Measurements from ENCODE around the gene RALGDS.
"Not testable (repeated sequence)": the region's sequence is repeated elsewhere in the genome, so short reads cannot be mapped to it uniquely, and the experiment has no call there.

Gene RALGDS

DNA sequence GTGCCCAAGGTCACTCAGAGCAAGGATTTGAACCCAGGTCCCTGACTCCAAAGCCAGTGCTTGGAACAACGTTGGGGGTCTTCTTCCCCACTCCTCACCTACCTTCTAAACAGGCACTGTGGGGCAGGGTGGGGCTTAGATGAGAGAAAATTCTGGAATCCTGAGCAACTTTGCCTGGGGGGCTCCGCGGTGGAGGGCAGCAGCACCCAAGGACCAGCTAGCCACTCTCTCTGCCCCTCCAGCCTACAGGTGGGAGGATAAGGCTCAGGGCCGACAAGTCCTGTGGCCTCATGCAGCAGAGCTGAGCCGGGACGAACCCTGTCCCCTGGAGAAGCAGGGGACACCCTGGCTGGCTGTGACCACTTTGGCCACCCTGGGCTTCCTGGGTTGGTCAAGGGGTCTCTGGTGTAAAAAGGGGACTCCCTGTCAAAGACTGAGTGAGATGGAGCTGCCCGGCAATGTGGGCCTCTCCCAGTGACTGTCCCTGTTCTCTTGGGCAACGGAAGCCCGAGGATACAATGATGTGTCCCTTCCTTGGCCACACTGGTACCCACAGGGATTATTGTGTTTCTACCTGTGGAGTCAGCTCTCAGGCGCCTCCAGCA, 32.8 kb downstream of the RALGDS start:
- DNase-seq (ENCODE audit: low read depth in 2 of 2): no peak

DNA sequence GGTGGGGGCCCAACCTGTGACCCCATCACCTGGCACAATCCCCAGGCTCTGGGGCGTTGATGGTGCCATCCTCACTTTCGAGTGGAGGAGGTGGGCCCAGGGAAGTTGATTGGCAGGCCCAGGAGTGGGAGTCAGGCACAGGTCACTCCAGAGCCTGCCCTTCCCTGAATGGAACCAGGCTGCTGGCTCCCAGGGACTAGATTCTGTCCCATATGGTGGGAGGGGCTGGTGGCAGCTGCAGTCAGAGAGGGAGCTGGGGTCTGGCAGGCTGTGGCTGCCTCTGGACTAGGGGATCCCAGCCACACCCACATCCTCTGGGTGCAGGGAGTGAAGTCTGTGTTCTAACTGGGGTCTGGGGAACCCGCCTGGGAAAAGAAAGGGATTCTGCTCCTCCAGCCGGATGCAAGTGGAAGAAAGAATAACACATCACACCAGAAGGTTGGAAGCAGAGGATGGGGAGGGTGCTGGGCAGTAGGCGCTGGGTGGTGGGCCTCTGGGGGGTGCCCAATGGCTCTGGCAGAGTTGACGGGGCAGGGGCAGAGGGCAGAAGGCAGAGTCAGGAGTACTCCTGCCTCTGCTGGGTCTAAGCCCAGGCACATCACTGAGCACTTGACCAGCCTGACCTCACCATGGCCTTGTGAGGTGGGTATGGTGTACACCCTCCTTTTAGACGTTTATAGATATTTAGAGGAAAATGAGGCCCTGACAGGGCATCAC, 33.5 kb downstream of the RALGDS start:
- DNase-seq (ENCODE audit: low read depth in 2 of 2): no peak

DNA sequence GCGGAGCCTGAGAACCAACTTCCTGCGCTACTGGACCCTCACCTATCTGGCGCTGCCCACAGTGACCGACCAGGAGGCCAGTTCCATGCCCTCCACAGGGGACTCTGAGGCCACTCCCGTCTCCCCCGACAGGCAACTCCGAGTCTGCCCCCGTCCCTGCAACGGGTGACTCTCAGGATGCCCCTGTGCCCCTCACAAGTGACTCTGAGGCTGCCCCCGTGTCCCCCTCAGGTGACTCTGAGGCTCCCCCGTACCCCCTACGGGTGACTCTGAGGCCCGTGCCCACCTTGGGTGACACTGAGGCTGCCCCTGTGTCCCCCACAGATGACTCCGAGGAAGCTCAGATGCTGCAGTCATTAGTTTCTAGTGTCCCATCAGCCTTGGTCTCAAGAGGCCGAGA, 34.1 kb downstream of the RALGDS start:
- no peak for DNase-seq (ENCODE audit: low read depth in 2 of 2)

DNA sequence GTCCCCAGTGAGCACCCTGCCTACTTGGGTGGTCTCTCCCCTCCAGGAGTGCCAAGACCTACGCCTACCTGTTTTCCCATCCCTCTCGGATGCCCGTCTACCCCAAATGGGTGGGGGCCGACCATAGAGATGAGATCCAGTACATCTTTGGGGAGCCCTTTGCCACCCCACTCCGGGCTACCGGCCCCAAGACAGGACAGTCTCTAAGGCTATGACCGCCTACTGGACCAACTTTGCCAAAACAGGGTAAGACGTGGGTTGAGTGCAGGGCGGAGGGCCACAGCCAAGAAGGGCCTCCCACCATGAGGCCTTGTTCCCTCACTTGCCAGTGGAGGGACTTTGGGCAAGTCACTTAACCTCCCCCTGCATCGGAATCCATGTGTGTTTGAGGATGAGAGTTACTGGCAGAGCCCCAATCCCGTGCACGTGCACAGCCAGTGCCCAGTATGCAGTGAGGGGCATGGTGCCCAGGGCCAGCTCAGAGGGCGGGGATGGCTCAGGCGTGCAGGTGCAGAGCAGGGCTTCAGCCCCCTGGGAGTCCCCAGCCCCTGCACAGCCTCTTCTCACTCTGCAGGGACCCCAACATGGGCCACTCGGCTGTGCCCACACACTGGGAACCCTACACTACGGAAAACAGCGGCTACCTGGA, 34.7 kb downstream of the RALGDS start:
- DNase-seq (ENCODE audit: low read depth in 2 of 2): not testable (repeated sequence)

DNA sequence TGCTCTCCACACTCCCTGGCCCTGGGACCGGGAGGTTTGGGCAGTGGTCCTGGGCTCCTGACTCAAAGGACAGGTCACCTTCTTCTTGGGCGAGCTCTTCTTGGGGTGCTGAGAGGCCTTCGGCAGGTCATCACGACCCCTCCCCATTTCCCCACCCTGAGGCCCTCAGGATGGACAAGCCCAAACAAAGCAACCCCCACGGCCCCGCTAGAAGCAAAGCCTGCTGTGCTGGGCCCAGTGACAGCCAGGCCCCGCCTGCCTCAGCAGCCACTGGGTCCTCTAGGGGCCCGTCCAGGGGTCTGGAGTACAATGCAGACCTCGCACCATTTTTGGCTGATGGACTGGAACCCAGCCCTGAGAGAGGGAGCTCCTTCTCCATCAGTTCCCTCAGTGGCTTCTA, 37.4 kb downstream of the RALGDS start:
- DNase-seq (ENCODE audit: low read depth in 2 of 2): not testable (repeated sequence)

DNA sequence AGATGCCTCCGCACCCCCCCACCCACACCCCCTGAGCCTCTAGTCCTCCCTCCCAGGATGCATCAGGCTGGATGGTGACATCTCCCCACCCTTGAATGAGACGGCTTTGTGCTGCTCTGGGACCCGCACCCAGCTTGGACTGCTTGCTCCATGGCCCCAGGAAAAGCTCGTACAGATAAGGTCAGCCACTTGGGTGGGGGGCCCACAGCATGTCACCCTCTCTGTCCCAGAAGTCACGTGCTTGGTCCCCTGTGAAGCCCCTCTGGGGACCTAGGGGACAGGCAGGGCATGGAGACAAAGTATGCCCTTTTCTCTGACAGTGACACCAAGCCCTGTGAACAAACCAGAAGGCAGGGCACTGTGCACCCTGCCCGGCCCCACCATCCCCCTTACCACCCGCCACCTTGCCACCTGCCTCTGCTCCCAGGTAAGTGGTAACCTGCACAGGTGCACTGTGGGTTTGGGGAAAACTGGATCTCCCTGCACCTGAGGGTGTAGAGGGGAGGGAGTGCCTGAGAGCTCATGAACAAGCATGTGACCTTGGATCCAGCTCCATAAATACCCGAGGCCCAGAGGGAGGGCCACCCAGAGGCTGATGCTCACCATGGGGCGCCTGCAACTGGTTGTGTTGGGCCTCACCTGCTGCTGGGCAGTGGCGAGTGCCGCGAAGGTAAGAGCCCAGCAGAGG, 38.9 kb downstream of the RALGDS start:
- DNase-seq (ENCODE audit: low read depth in 2 of 2): not testable (repeated sequence)

DNA sequence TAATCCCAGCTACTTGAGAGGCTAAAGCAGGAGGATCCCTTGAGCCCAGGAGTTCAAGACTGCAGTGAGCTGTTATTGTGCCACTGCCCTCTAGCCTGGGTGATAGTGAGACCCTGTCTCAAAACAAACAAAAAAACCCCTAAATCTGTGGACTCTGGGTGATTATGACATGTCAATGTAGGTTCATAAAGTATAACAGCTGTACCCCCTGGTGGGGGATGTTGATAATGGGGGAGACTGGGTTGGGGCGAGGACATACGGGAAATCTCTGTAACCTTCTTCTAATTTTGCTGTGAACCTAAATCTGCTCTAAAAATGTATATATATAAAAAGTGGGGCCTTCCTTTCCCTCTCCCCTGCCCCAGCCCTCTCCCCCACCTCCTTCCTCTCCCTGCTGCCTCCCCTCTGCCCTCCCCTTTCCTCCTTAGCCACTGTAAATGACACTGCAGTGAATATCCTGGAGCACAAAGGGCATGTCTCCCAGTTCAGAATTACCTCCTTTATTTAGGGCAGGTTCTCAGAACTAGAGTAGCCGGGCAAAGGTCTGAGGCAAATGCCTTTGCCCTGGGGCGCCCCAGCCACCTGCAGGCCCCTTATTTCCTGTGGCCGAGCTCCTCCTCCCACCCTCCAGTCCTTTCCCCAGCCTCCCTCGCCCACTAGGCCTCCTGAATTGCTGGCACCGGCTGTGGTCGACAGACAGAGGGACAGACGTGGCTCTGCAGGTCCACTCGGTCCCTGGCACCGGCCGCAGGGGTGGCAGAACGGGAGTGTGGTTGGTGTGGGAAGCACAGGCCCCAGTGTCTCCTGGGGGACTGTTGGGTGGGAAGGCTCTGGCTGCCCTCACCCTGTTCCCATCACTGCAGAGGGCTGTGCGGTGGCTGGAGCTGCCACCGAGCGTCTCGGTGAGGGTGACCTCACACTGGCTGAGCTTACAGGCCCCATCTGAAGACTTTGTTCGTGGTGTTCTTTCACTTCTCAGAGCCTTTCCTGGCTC, 40.0 kb downstream of the RALGDS start:
- not testable (repeated sequence) for DNase-seq (ENCODE audit: low read depth in 2 of 2)

DNA sequence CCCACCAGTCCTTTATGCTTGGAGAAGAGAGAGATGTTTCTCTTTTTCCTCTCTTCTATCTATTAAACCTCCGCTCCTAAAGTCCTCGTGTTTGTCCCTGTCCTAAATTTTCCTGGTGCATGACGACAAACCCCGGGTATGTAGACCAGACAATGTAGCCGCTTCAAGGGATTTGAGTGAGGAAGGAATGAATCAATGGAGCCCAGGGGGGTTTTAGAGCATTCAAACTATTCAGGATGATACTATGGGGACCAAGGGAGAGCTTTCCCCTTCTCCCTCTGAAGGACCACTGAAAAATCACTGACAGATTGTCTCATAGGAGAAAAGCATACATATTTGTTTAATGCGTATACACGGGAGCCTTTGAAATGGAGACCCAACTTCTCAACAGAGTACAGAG, 40.9 kb downstream of the RALGDS start:
- DNase-seq (ENCODE audit: low read depth in 2 of 2): no peak

DNA sequence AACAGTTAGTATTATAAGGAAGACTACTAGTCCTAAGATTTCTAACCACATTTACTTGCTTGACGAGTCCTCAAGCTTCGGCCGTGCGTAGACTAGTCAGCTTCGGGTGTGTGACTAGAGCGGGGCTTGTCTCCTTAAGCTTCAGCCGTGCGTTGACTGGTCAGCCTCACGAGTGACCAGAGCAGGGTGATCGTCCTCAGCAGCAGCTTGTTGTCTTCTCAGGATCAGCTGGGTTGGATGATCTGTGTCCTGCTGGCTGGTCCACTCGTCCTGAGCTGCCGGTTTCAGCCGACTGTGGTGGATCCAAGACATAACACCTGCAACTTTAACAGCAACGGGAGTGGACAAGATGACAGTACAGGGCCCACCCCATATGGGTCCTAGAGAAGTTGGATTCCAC, 42.6 kb downstream of the RALGDS start:
- no peak for DNase-seq (ENCODE audit: low read depth in 2 of 2)

DNA sequence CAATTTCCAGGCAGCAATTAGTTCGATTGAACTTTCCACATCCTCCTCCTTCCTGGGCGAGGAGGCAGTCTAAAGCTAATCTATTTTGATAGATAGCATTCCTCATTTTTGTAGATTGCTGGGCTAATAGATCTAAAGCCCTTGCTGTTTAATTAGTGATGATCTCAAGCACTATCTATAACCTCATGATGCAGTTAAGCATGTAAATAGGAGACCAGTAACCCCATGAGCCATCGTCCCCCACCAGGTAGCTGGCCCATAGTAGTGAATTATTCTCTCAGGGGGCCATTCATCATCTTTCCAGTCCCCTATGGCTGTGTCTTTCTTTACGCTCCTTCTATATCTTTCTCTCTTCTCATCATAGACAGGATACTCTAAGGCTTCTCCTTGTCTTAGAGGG, 44.3 kb downstream of the RALGDS start:
- DNase-seq (ENCODE audit: low read depth in 2 of 2): no peak

DNA sequence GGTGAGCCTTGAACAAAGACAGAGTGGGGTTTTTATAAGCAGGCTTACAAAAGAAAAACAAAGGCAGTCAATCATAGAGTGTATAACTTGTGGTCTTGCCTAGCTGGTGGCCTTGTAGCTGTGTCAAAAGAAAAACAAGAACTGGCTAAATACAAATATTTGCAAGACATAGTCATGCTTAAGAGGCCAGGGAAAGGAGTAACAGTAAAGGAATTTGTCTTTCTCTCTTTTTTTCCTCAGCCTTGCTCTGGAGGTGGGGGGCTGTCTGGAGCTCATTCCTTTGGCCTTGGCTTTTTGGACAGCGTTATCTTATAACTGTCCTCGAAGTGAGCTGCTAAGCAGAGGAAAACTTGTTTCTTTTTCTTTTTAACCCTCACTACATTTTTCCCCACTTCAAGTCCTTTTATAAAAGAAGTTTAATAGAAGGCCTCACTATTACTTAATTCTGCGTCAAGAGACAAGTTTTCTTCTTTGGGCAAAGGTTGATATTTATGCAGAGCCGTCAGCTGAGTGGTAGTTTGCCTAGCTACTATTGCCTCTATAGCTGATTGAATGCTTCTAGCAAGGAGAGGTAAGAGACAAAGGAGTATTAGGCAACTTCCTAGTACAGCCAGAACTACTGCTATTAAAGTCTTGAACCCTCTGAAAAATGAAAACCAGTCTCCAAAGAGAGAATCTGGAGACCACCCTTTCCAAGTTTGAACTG, 45.0 kb downstream of the RALGDS start:
- no peak for DNase-seq (ENCODE audit: low read depth in 2 of 2)

DNA sequence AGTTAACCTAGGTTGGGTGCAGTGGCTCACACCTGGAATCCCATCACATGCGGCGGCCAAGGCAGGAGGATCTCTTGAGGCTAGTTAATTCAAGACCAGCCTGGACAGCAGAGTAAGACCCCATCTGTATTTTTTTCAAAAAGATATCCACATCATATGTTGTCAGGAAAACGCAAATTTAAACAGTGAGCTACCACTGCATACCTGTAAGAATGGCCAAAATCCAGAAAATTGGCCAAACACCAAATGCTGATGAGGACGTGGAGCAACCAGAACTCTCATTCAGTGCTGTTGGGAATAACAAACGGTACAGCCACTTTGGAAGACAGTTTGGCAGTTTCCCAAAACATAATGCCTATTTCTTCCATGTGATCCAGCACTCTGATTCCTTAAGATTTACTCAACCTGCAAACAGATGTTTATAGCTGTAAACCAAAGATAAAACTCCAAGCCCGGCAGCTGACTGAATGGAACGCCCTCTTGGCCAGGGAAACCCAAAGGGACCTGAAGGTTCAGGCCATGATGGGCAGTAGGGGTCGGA, 46.9 kb downstream of the RALGDS start:
- DNase-seq (ENCODE audit: low read depth in 2 of 2): no peak

DNA sequence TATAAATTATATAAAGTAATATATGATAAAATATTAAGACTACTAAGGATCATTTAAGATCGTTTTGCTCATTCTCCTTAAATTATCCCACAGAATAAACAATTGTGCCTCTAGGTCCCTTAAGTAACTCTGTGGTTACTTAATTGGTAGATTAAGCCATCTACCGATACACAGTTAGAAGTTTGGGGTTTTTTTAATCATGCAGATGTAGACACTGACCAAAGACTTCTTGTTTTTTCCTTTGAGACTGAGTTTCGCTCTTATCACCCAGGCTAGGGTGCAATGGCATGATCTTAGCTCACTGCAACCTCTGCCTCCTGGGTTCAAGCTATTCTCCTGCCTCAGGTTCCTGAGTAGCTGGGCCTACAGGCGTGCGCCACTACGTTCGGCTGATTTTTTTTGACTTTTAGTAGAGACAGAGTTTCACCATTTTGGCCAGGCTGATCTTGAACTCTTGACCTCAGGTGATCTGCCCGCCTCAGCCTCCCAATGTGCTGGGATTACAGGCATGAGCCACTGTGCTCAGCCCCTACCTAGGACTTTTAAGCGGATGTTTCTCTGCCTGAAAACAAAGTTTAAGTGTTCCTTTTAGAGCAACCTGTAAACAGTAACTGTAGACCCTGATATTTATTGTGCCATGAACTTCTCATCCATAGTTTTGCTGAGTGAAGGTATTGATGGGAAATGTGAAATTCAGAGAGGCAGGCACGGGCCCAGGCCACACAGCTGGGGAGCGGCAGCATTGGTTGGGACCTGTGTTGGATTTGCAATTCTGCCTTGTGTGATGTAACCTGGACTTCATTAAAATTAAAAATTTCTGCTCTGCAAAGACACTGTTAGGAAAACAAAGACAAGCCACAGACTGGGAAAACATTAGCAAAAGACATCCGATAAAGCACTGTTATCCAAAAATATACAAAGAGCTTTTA, 47.7 kb downstream of the RALGDS start:
- no peak for DNase-seq (ENCODE audit: low read depth in 2 of 2)

DNA sequence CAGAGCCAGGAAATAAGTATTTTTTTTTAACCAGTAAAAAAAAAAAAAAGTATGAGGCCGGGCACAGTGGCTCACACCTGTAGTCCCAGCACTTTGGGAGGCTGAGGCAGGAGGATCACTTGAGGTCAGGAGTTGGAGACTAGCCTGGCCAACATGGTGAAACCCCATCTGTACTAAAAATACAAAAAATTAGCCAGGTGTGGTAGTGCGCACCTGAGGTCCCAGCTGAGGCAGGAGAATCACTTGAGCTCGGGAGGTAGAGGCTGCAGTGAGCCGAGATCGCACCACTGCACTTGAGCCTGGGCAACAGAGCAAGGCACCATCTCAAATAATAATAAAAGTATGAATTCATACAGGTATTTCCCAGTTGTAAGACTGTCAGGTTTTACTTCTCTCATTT, 48.8 kb downstream of the RALGDS start:
- not testable (repeated sequence) for DNase-seq (ENCODE audit: low read depth in 2 of 2)

DNA sequence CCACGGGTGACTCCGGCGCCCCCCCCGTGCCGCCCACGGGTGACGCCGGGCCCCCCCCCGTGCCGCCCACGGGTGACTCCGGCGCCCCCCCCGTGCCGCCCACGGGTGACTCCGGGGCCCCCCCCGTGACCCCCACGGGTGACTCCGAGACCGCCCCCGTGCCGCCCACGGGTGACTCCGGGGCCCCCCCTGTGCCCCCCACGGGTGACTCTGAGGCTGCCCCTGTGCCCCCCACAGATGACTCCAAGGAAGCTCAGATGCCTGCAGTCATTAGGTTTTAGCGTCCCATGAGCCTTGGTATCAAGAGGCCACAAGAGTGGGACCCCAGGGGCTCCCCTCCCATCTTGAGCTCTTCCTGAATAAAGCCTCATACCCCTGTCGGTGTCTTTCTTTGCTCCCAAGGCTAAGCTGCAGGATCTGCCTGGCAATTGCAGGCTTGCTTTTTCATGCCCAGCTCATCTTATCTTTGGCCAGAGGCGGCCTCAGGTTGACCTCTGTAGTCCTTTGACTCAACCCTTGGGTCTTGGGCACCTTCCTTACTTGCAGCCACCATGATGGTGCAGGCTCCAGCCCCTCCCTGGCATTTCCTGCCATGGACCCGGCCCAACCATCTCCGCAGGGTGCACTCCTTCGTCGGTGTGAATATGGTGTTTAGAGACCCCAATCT, 49.4 kb downstream of the RALGDS start:
- no peak for DNase-seq (ENCODE audit: low read depth in 2 of 2)

DNA sequence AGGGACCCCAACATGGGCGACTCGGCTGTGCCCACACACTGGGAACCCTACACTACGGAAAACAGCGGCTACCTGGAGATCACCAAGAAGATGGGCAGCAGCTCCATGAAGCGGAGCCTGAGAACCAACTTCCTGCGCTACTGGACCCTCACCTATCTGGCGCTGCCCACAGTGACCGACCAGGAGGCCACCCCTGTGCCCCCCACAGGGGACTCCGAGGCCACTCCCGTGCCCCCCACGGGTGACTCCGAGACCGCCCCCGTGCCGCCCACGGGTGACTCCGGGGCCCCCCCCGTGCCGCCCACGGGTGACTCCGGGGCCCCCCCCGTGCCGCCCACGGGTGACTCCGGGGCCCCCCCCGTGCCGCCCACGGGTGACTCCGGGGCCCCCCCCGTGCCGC, 50.1 kb downstream of the RALGDS start:
- DNase-seq (ENCODE audit: low read depth in 2 of 2): not testable (repeated sequence)

DNA sequence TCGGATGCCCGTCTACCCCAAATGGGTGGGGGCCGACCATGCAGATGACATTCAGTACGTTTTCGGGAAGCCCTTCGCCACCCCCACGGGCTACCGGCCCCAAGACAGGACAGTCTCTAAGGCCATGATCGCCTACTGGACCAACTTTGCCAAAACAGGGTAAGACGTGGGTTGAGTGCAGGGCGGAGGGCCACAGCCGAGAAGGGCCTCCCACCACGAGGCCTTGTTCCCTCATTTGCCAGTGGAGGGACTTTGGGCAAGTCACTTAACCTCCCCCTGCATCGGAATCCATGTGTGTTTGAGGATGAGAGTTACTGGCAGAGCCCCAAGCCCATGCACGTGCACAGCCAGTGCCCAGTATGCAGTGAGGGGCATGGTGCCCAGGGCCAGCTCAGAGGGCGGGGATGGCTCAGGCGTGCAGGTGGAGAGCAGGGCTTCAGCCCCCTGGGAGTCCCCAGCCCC, 50.5 kb downstream of the RALGDS start:
- not testable (repeated sequence) for DNase-seq (ENCODE audit: low read depth in 2 of 2)

DNA sequence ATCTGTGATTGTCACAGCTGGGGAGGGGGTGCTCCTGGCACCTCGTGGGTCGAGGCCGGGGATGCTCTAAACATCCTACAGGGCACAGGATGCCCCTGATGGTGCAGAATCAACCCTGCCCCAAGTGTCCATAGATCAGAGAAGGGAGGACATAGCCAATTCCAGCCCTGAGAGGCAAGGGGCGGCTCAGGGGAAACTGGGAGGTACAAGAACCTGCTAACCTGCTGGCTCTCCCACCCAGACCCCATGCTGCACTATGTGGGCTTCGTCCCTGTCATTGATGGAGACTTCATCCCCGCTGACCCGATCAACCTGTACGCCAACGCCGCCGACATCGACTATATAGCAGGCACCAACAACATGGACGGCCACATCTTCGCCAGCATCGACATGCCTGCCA, 52.6 kb downstream of the RALGDS start:
- DNase-seq (ENCODE audit: low read depth in 2 of 2): not testable (repeated sequence)

DNA sequence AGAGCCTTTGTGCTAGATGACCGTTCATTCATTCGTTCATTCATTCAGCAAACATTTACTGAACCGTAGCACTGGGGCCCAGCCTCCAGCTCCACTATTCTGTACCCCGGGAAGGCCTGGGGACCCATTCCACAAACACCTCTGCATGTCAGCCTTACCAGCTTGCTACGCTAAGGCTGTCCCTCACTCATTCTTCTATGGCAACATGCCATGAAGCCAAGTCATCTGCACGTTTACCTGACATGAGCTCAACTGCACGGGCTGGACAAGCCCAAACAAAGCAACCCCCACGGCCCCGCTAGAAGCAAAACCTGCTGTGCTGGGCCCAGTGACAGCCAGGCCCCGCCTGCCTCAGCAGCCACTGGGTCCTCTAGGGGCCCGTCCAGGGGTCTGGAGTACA, 53.2 kb downstream of the RALGDS start:
- no peak for DNase-seq (ENCODE audit: low read depth in 2 of 2)
